GM23338 (cell line): ENCODE measurements around the gene CD46. TPM values are rescaled to one million over a fixed set of nuclear protein-coding genes. Genes with fewer than 3 reads are reported as not detected.

Source experiments
- ATAC-seq: fragments of 200-7000 bp; cut with Tn5 transposase; 3 replicates; pipeline ENCODE4 v1.9.1; 2020
- DNase-seq: peaks from one replicate; pipeline ENCODE4 v3.0.0-alpha.2; 2015; ENCODE audit warnings: low spot score
- H2AFZ ChIP-seq: fragments of 200-600 bp; sonication (generic); 2 replicates; pipeline ENCODE4 v1.8.0; 2016; ENCODE audit warnings: antibody characterized with exemption, mild to moderate bottlenecking, moderate library complexity
- H3F3A ChIP-seq: fragments of 200-600 bp; sonication (generic); replicated peaks from 2 replicates; pipeline ENCODE4 v1.8.0; 2017; ENCODE audit warnings: antibody characterized with exemption, mixed run types, low read depth
- H3K27ac ChIP-seq: fragments of 200-600 bp; sonication (generic); 2 replicates; pipeline ENCODE4 v1.6.1; 2016; ENCODE audit warnings: low read depth
- H3K27me3 ChIP-seq: fragments of 200-600 bp; sonication (generic); 2 replicates; pipeline ENCODE4 v1.8.0; 2016; ENCODE audit warnings: mild to moderate bottlenecking, mixed run types, moderate library complexity; ENCODE audit not compliant: insufficient read depth
- H3K36me3 ChIP-seq: fragments of 200-600 bp; sonication (generic); 2 replicates; pipeline ENCODE4 v1.8.0; 2016; ENCODE audit warnings: mild to moderate bottlenecking; ENCODE audit not compliant: insufficient read depth
- H3K4me1 ChIP-seq: fragments of 200-600 bp; sonication (generic); 2 replicates; pipeline ENCODE4 v1.8.0; 2016; ENCODE audit warnings: mild to moderate bottlenecking, moderate library complexity; ENCODE audit not compliant: insufficient read depth
- H3K4me2 ChIP-seq: fragments of 200-600 bp; sonication (generic); 2 replicates; pipeline ENCODE4 v1.7.1; 2017; ENCODE audit warnings: mixed run types
- H3K4me3 ChIP-seq: fragments of 200-600 bp; sonication (generic); 2 replicates; pipeline ENCODE4 v1.6.1; 2016; ENCODE audit warnings: mixed run types
- H3K79me2 ChIP-seq: fragments of 200-600 bp; sonication (generic); replicated peaks from 2 replicates; pipeline ENCODE4 v1.8.0; 2017; ENCODE audit warnings: mild to moderate bottlenecking; ENCODE audit not compliant: insufficient read depth
- H3K9me2 ChIP-seq: fragments of 200-600 bp; sonication (generic); 2 replicates; pipeline ENCODE4 v1.8.0; 2017; ENCODE audit not compliant: insufficient read depth
- H4K20me1 ChIP-seq: fragments of 200-600 bp; sonication (generic); replicated peaks from 2 replicates; pipeline ENCODE4 v1.8.0; 2017; ENCODE audit warnings: mild to moderate bottlenecking; ENCODE audit not compliant: insufficient read depth
- H3K27ac Mint-ChIP-seq: 2 replicates; pipeline ENCODE4 v1.8.0; 2020; ENCODE audit warnings: inconsistent platforms, mild to moderate bottlenecking, moderate library complexity, mixed read lengths
- H3K27me3 Mint-ChIP-seq: 3 replicates; pipeline ENCODE4 v1.8.0; 2022; ENCODE audit warnings: low read depth, mild to moderate bottlenecking, moderate library complexity, mixed read lengths, inconsistent platforms; ENCODE audit not compliant: insufficient read depth, poor library complexity
- H3K36me3 Mint-ChIP-seq: 3 replicates; pipeline ENCODE4 v1.8.0; 2021; ENCODE audit warnings: low read depth, mild to moderate bottlenecking, inconsistent platforms, moderate library complexity, mixed read lengths
- H3K4me1 Mint-ChIP-seq: 3 replicates; pipeline ENCODE4 v1.8.0; 2020; ENCODE audit warnings: mild to moderate bottlenecking, inconsistent platforms, mixed read lengths
- H3K4me3 Mint-ChIP-seq: 3 replicates; pipeline ENCODE4 v1.8.0; 2021; ENCODE audit warnings: moderate library complexity, mild to moderate bottlenecking, inconsistent platforms, mixed read lengths
- H3K9me3 Mint-ChIP-seq: 3 replicates; pipeline ENCODE4 v1.8.0; 2020; ENCODE audit warnings: moderate library complexity, mild to moderate bottlenecking, inconsistent platforms, mixed read lengths
- CREB1 ChIP-seq: fragments of 250-450 bp; sonication (Bioruptor Pico); IDR thresholded peaks from 2 replicates; pipeline ENCODE4 v1.5.0; 2020; ENCODE audit warnings: low read depth, mild to moderate bottlenecking, moderate library complexity
- EZH2 ChIP-seq: fragments of 200-600 bp; sonication (generic); IDR thresholded peaks from one replicate; pipeline ENCODE4 v1.8.0; 2017; ENCODE audit warnings: antibody characterized with exemption, mild to moderate bottlenecking, low read depth; ENCODE audit not compliant: unreplicated experiment
- EZH2phosphoT487 ChIP-seq: fragments of 200-600 bp; sonication (generic); IDR thresholded peaks from one replicate; pipeline ENCODE4 v1.8.1; 2018; ENCODE audit warnings: antibody characterized with exemption; ENCODE audit not compliant: unreplicated experiment
- JUNB ChIP-seq: IDR thresholded peaks from one replicate; pipeline ENCODE4 v1.6.1; 2016; ENCODE audit warnings: antibody characterized with exemption; ENCODE audit not compliant: unreplicated experiment
- NANOG ChIP-seq: IDR thresholded peaks from 2 replicates; pipeline ENCODE4 v1.6.1; 2016; ENCODE audit warnings: antibody characterized with exemption, borderline replicate concordance
- POLR2AphosphoS5 ChIP-seq: IDR thresholded peaks from 2 replicates; pipeline ENCODE4 v1.6.1; 2016; ENCODE audit warnings: antibody characterized with exemption, low read depth
- STAT1 ChIP-seq: IDR thresholded peaks from one replicate; pipeline ENCODE4 v1.6.1; 2016; ENCODE audit warnings: antibody characterized with exemption; ENCODE audit not compliant: unreplicated experiment
- ZNF114 ChIP-seq: fragments of 250-450 bp; sonication (Bioruptor Pico); IDR thresholded peaks from 2 replicates; pipeline ENCODE4 v1.5.0; 2020; ENCODE audit warnings: mild to moderate bottlenecking, moderate library complexity
- ZNF331 ChIP-seq: fragments of 250-450 bp; sonication (Bioruptor Pico); IDR thresholded peaks from 2 replicates; pipeline ENCODE4 v1.5.0; 2020; ENCODE audit warnings: low read depth, mild to moderate bottlenecking, moderate library complexity
- polyA plus RNA-seq: library from polyadenylated mRNA; unstranded; fragments of >200 nt; fragmentation: Nextera tagmentation; extraction: Ambion mirVana; gene quantifications from 2 replicates; pipeline ENCODE4 v1.2.1, GENCODE V29; 2016
- total RNA-seq: library from RNA; depleted of rRNA; stranded (reverse); fragments of >200 nt; shearing (Covaris generic); gene quantifications from 2 replicates; pipeline ENCODE4 v1.2.3, GENCODE V29; 2014
- TF ChIP-seq, protein P1 (sequence below): IDR thresholded peaks from one replicate; pipeline ENCODE4 v1.6.1; 2018; ENCODE audit warnings: antibody characterized with exemption; ENCODE audit not compliant: unreplicated experiment
- TF ChIP-seq, protein P2 (sequence below): fragments of 250-450 bp; sonication (Bioruptor Pico); IDR thresholded peaks from 2 replicates; pipeline ENCODE4 v1.5.0; 2020; ENCODE audit warnings: mild to moderate bottlenecking, moderate library complexity
- TF ChIP-seq, protein P3 (sequence below), 2 experiments: fragments of 200-600 bp in 1 of 2; sonication (generic) in 1 of 2; conservative IDR thresholded peaks; 2 replicates each; pipeline versions ENCODE4 v1.5.1 to v1.6.1; 2016 to 2017; ENCODE audit warnings: antibody characterized with exemption in 2 of 2, low read depth in 2 of 2, mild to moderate bottlenecking in 2 of 2, moderate library complexity in 1 of 2
- TF ChIP-seq, protein P4 (sequence below): IDR thresholded peaks from 2 replicates; pipeline ENCODE4 v1.6.1; 2016; ENCODE audit warnings: antibody characterized with exemption

The CD46 gene
- total and polyA plus RNA-seq, 2 experiments from 2014 or later, result 199 to 209 TPM

DNA sequence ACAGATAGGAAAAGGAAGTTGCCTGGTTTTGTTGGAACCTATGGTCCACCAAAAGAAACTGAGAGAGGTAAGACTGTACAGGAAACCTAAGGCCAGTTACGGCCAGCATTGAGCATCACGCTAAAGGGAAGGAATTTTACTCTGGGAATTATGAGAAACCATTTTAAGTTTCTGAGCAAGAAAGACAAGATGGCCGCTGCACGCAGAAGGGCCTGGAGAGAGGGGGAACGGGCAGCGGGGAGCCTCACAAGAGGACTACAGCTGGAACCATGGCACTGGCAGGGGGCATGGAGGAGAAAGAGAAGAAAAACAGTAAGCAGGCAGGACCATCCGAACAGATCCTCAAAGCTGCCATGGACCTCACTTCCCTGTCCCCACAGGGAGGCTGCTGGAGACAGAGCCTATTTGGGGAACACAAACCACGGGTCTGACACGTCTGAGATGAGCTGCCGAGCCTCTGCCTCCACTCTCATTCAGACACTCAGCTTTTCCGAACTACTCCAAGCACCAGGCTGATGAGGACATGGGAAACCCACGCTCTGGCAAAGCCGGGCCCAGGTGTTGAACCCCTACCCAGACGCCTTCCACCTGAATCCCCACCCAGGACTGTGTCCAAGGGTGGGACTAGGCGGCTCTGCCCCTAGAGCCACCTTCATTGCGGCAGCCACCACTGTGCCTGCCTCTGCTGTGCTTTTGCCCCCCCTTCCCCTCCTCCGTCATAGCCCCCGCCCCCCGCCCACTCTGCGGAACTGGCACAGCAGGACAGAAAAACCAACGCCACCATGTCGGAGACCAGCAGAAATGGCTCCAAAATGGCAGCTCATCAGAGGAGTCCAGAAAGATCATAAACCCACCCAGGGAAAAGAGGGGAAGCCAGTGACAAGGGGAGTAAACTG is 69.0 kb downstream of the CD46 start:
- DNase-seq, result no peak
- H3K36me3 Mint-ChIP-seq, result no peaks in the 10 kb centered on the region; the same call in 2 of the 3 replicates
- no peak overlapping the region for H3K4me3 ChIP-seq
- H3K4me3 Mint-ChIP-seq, result no peak overlapping the region
- H3K27me3 ChIP-seq, result no peaks in the 10 kb centered on the region
- H3K79me2 ChIP-seq, result no peaks in the 10 kb centered on the region
- H3K4me1 Mint-ChIP-seq, result peaks cover 18% of the 10 kb centered on the region
- TF ChIP-seq, protein P1, sequence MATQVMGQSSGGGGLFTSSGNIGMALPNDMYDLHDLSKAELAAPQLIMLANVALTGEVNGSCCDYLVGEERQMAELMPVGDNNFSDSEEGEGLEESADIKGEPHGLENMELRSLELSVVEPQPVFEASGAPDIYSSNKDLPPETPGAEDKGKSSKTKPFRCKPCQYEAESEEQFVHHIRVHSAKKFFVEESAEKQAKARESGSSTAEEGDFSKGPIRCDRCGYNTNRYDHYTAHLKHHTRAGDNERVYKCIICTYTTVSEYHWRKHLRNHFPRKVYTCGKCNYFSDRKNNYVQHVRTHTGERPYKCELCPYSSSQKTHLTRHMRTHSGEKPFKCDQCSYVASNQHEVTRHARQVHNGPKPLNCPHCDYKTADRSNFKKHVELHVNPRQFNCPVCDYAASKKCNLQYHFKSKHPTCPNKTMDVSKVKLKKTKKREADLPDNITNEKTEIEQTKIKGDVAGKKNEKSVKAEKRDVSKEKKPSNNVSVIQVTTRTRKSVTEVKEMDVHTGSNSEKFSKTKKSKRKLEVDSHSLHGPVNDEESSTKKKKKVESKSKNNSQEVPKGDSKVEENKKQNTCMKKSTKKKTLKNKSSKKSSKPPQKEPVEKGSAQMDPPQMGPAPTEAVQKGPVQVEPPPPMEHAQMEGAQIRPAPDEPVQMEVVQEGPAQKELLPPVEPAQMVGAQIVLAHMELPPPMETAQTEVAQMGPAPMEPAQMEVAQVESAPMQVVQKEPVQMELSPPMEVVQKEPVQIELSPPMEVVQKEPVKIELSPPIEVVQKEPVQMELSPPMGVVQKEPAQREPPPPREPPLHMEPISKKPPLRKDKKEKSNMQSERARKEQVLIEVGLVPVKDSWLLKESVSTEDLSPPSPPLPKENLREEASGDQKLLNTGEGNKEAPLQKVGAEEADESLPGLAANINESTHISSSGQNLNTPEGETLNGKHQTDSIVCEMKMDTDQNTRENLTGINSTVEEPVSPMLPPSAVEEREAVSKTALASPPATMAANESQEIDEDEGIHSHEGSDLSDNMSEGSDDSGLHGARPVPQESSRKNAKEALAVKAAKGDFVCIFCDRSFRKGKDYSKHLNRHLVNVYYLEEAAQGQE, result no peak
- TF ChIP-seq POLR2AphosphoS5 (no peak), JUNB (no peak), STAT1 (no peak), EZH2phosphoT487 (no peak), NANOG (no peak), EZH2 (no peak), CREB1 (no peak), ZNF331 (no peak), ZNF114 (no peak)
- TF ChIP-seq, protein P2, sequence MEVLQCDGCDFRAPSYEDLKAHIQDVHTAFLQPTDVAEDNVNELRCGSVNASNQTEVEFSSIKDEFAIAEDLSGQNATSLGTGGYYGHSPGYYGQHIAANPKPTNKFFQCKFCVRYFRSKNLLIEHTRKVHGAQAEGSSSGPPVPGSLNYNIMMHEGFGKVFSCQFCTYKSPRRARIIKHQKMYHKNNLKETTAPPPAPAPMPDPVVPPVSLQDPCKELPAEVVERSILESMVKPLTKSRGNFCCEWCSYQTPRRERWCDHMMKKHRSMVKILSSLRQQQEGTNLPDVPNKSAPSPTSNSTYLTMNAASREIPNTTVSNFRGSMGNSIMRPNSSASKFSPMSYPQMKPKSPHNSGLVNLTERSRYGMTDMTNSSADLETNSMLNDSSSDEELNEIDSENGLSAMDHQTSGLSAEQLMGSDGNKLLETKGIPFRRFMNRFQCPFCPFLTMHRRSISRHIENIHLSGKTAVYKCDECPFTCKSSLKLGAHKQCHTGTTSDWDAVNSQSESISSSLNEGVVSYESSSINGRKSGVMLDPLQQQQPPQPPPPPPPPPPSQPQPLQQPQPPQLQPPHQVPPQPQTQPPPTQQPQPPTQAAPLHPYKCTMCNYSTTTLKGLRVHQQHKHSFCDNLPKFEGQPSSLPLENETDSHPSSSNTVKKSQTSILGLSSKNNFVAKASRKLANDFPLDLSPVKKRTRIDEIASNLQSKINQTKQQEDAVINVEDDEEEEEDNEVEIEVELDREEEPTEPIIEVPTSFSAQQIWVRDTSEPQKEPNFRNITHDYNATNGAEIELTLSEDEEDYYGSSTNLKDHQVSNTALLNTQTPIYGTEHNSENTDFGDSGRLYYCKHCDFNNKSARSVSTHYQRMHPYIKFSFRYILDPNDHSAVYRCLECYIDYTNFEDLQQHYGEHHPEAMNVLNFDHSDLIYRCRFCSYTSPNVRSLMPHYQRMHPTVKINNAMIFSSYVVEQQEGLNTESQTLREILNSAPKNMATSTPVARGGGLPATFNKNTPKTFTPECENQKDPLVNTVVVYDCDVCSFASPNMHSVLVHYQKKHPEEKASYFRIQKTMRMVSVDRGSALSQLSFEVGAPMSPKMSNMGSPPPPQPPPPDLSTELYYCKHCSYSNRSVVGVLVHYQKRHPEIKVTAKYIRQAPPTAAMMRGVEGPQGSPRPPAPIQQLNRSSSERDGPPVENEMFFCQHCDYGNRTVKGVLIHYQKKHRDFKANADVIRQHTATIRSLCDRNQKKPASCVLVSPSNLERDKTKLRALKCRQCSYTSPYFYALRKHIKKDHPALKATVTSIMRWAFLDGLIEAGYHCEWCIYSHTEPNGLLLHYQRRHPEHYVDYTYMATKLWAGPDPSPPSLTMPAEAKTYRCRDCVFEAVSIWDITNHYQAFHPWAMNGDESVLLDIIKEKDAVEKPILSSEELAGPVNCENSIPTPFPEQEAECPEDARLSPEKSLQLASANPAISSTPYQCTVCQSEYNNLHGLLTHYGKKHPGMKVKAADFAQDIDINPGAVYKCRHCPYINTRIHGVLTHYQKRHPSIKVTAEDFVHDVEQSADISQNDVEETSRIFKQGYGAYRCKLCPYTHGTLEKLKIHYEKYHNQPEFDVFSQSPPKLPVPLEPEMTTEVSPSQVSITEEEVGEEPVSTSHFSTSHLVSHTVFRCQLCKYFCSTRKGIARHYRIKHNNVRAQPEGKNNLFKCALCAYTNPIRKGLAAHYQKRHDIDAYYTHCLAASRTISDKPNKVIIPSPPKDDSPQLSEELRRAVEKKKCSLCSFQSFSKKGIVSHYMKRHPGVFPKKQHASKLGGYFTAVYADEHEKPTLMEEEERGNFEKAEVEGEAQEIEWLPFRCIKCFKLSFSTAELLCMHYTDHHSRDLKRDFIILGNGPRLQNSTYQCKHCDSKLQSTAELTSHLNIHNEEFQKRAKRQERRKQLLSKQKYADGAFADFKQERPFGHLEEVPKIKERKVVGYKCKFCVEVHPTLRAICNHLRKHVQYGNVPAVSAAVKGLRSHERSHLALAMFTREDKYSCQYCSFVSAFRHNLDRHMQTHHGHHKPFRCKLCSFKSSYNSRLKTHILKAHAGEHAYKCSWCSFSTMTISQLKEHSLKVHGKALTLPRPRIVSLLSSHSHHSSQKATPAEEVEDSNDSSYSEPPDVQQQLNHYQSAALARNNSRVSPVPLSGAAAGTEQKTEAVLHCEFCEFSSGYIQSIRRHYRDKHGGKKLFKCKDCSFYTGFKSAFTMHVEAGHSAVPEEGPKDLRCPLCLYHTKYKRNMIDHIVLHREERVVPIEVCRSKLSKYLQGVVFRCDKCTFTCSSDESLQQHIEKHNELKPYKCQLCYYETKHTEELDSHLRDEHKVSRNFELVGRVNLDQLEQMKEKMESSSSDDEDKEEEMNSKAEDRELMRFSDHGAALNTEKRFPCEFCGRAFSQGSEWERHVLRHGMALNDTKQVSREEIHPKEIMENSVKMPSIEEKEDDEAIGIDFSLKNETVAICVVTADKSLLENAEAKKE (CRISPR knock-in tag), result no peak
- TF ChIP-seq, protein P3, sequence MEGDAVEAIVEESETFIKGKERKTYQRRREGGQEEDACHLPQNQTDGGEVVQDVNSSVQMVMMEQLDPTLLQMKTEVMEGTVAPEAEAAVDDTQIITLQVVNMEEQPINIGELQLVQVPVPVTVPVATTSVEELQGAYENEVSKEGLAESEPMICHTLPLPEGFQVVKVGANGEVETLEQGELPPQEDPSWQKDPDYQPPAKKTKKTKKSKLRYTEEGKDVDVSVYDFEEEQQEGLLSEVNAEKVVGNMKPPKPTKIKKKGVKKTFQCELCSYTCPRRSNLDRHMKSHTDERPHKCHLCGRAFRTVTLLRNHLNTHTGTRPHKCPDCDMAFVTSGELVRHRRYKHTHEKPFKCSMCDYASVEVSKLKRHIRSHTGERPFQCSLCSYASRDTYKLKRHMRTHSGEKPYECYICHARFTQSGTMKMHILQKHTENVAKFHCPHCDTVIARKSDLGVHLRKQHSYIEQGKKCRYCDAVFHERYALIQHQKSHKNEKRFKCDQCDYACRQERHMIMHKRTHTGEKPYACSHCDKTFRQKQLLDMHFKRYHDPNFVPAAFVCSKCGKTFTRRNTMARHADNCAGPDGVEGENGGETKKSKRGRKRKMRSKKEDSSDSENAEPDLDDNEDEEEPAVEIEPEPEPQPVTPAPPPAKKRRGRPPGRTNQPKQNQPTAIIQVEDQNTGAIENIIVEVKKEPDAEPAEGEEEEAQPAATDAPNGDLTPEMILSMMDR (conservative IDR thresholded peaks at IDR 0.05; ENCODE audit: low read depth in 2 of 2), result no peak
- TF ChIP-seq, protein P4, sequence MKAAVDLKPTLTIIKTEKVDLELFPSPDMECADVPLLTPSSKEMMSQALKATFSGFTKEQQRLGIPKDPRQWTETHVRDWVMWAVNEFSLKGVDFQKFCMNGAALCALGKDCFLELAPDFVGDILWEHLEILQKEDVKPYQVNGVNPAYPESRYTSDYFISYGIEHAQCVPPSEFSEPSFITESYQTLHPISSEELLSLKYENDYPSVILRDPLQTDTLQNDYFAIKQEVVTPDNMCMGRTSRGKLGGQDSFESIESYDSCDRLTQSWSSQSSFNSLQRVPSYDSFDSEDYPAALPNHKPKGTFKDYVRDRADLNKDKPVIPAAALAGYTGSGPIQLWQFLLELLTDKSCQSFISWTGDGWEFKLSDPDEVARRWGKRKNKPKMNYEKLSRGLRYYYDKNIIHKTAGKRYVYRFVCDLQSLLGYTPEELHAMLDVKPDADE, result no peak
- no peaks in the 10 kb centered on the region for H3F3A ChIP-seq
- no peak overlapping the region for H3K27ac Mint-ChIP-seq
- H3K9me2 ChIP-seq, result no peaks in the 10 kb centered on the region
- no peaks in the 10 kb centered on the region for H4K20me1 ChIP-seq
- H3K4me1 ChIP-seq, result no peaks in the 10 kb centered on the region
- no peak overlapping the region for H3K27ac ChIP-seq
- peaks cover 12% of the 10 kb centered on the region for H3K27me3 Mint-ChIP-seq
- no peaks in the 10 kb centered on the region for H3K36me3 ChIP-seq
- no peaks in the 10 kb centered on the region for H3K9me3 Mint-ChIP-seq
- no peak overlapping the region for H2AFZ ChIP-seq
- no peak overlapping the region for H3K4me2 ChIP-seq
- ATAC-seq, result no peak
